Tibial nerve (tissue), 4 donors: ENCODE data around the gene MOV10L1. TPM values are rescaled to one million over a fixed set of nuclear protein-coding genes. Genes with fewer than 3 reads are reported as not detected.

Experiments
- DNase-seq, 2 donors: peaks; one replicate each; pipeline ENCODE4 v3.0.0-alpha.2; 2019; ENCODE audit warnings: low spot score in 2 of 2
- H3K27ac ChIP-seq, 4 donors: fragments of 200-600 bp; sonication (generic) in 3 of 4; one replicate each; pipeline ENCODE4 v1.5.1; 2017 to 2019; ENCODE audit warnings: mild to moderate bottlenecking in 1 of 4
- H3K27me3 ChIP-seq, 2 donors: fragments of 200-600 bp; sonication (generic) in 1 of 2; one replicate each; pipeline versions ENCODE4 v1.5.1 to v1.6.0; 2017 to 2019
- H3K36me3 ChIP-seq, 3 donors: fragments of 200-600 bp; sonication (generic); one replicate each; pipeline ENCODE4 v1.5.1; 2018 to 2019
- H3K4me1 ChIP-seq, 4 donors: fragments of 200-600 bp; sonication (generic) in 3 of 4; one replicate each; pipeline ENCODE4 v1.5.1; 2017 to 2019
- H3K4me3 ChIP-seq, 4 donors: fragments of 200-600 bp; sonication (generic) in 3 of 4; one replicate each; pipeline ENCODE4 v1.5.1; 2017 to 2019; ENCODE audit warnings: mild to moderate bottlenecking in 1 of 4, moderate library complexity in 1 of 4
- H3K9me3 ChIP-seq, 4 donors: fragments of 200-600 bp; sonication (generic) in 3 of 4; one replicate each; pipeline ENCODE4 v1.5.1; 2017 to 2019
- EP300 ChIP-seq, 2 donors: sonication (generic); formaldehyde crosslinking; IDR thresholded peaks; one replicate each; pipeline ENCODE4 v1.6.1; 2017; ENCODE audit warnings: antibody characterized with exemption in 2 of 2, mild to moderate bottlenecking in 1 of 2
- POLR2A ChIP-seq, 2 donors: fragments of 450-650 bp; IDR thresholded peaks; one replicate each; pipeline ENCODE4 v1.6.1; 2017; ENCODE audit warnings: antibody characterized with exemption in 2 of 2, mild to moderate bottlenecking in 2 of 2, moderate library complexity in 2 of 2
- WGBS, 2 donors: methylation state at CpG; one replicate each; pipeline ENCODE4 v1.1.5; 2018; 5-methylcytosine and 5-hydroxymethylcytosine counted together
- total RNA-seq, 4 donors: library from RNA; depleted of rRNA; stranded (reverse); fragments of >200 nt; gene quantifications; one replicate each; pipeline ENCODE4 v1.1.0, GENCODE V29; 2016
- TF ChIP-seq, protein P1 (sequence below), 5 experiments: fragments of 200-600 bp in 3 of 5; fragments of 450-650 bp in 2 of 5; sonication (generic) in 3 of 5; IDR thresholded peaks; one replicate each; pipeline ENCODE4 v1.5.1; 2016 to 2019; ENCODE audit warnings: antibody characterized with exemption in 5 of 5, mild to moderate bottlenecking in 3 of 5, moderate library complexity in 2 of 5

The MOV10L1 gene
- total RNA-seq, 4 donors from 2014 or later, result 1.0 to 3.7 (median 2.6) TPM

GRCh38 chr22:50199829-50200460 is 110.1 kb downstream of the MOV10L1 start:
- TF ChIP-seq EP300 (IDR thresholded peaks at IDR 0.05) (no peak), POLR2A (IDR thresholded peaks at IDR 0.05) (no peak)
- TF ChIP-seq, protein P1, sequence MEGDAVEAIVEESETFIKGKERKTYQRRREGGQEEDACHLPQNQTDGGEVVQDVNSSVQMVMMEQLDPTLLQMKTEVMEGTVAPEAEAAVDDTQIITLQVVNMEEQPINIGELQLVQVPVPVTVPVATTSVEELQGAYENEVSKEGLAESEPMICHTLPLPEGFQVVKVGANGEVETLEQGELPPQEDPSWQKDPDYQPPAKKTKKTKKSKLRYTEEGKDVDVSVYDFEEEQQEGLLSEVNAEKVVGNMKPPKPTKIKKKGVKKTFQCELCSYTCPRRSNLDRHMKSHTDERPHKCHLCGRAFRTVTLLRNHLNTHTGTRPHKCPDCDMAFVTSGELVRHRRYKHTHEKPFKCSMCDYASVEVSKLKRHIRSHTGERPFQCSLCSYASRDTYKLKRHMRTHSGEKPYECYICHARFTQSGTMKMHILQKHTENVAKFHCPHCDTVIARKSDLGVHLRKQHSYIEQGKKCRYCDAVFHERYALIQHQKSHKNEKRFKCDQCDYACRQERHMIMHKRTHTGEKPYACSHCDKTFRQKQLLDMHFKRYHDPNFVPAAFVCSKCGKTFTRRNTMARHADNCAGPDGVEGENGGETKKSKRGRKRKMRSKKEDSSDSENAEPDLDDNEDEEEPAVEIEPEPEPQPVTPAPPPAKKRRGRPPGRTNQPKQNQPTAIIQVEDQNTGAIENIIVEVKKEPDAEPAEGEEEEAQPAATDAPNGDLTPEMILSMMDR (IDR thresholded peaks at IDR 0.05), result no peak
- Histone ChIP-seq H3K36me3 (peaks cover 0 to 51% (median 0%) of the 10 kb centered on the region in 3 donors), H3K9me3 (no peaks in the 10 kb centered on the region), H3K4me3 (peak overlapping the region; percentile 57 to 80 (median 70)), H3K27me3 (no peaks in the 10 kb centered on the region), H3K27ac (peak overlapping the region; percentile 69 to 92 (median 84)), H3K4me1 (peaks cover 0 to 34% (median 19%) of the 10 kb centered on the region in 4 donors)
- no peak for DNase-seq
- WGBS, 2 donors, result 9 to 19% methylated on average over 14 to 29 of the region's 34 CpGs

DNA sequence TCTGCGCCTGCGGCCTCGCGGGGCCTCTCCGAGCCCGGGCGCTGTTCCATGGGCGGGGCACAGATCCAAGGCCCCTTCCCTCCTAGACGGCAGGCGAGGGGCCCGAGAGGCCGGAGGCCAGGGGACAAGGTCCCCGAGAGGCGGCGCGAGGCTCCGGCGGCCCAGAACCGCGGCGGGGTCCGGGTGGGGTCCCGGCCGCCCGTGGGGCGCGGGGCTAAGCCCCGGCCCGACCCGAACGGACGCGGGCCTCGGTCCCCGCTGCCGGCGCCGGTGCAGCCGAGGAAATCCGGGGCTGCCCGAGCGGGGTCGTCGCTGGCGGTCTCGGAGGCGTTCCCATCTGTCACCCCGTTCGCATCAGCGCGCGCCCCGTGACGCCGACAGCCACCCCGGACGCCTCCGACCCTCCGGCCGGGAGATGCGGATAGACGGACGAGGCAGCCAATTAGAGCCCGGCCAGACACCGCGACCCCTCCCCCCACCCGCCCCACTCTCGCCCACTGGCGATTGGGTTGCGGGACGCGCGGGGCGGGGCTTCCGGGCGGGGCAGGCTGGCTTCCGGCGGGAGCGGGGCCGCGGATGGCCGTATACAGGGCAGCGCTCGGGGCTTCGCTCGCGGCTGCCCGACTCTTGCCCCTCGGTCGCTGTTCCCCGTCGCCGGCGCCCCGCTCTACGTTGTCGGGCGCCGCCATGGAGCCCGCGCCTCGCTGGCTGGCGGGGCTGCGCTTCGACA is 110.8 kb downstream of the MOV10L1 start, which contains the start of gene SELENOO:
SELENOO (plus strand) TSS at position 551 of the 730 bp plus-strand sequence; CDS start at position 577, 26 bp downstream.
- Histone ChIP-seq H3K4me3 (peak within 1 kb of the TSS; percentile 62 to 80 (median 70)), H3K9me3 (no peaks in the 10 kb centered on the region), H3K27me3 (no peaks in the 10 kb centered on the region), H3K4me1 (peaks cover 0 to 41% (median 19%) of the 10 kb centered on the region in 4 donors), H3K27ac (peak within 1 kb of the TSS; percentile 69 to 92 (median 84)), H3K36me3 (peaks cover 0 to 48% (median 0%) of the 10 kb centered on the region in 3 donors)
- whole genome bisulfite sequencing, 2 donors, result 0 to 1% methylated on average over 23 to 55 of the region's 105 CpGs
- peak; percentile 82 to 83 for DNase-seq
- TF ChIP-seq, protein P1 (IDR thresholded peaks at IDR 0.05), result no peak
- peak; percentile 49 to 85 for TF ChIP-seq EP300 (IDR thresholded peaks at IDR 0.05)
- peak; percentile 56 to 90 for TF ChIP-seq POLR2A (IDR thresholded peaks at IDR 0.05)

GRCh38 chr22:50201191-50202129 is 111.7 kb downstream of the MOV10L1 start:
- H3K27ac ChIP-seq, result peak overlapping the region in 3 of 4 donors; percentile 55 to 92 (median 90)
- peak overlapping the region; percentile 62 to 80 (median 70) for H3K4me3 ChIP-seq
- H3K27me3 ChIP-seq, result no peaks in the 10 kb centered on the region
- TF ChIP-seq EP300 (IDR thresholded peaks at IDR 0.05) (no peak), POLR2A (IDR thresholded peaks at IDR 0.05) (no peak)
- TF ChIP-seq, protein P1 (IDR thresholded peaks at IDR 0.05), result no peak
- H3K4me1 ChIP-seq, result peaks cover 0 to 49% (median 19%) of the 10 kb centered on the region in 4 donors
- 4 to 8% methylated on average over 24 to 31 of the region's 115 CpGs for WGBS, 2 donors
- DNase-seq, result no peak
- no peaks in the 10 kb centered on the region for H3K9me3 ChIP-seq
- peaks cover 0 to 48% (median 0%) of the 10 kb centered on the region in 3 donors for H3K36me3 ChIP-seq

DNA sequence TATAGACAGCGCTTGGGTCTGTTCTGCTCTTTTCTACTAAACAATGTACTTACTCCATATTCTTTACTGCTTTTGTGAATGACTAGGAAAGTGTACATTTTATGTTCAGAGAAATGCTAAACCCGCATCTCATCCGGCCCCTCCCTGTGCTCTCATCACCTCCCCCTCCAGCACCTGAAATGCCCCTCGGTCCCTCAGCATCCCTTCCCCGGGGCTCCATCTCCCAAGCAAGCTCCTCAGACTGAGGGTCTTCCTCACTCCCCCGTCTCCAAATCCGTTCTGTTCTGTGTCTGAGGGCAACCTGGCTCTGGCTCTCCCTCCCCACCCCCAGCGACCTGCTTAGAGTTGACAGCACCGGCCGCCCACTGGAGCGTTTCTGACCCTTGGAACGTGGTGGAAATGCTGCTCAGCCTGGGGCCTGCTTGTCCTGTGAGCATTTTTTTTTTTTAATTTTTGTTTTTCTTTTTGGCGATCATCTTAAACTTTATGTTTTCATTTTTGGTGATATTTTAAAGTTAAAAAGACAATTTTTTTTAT is 112.4 kb downstream of the MOV10L1 start:
- Histone ChIP-seq H3K9me3 (no peaks in the 10 kb centered on the region), H3K4me1 (peaks cover 0 to 56% (median 19%) of the 10 kb centered on the region in 4 donors), H3K27me3 (no peaks in the 10 kb centered on the region), H3K27ac (peak overlapping the region in 1 of 4 donors; percentile 90), H3K36me3 (peaks cover 0 to 50% (median 0%) of the 10 kb centered on the region in 3 donors), H3K4me3 (peak overlapping the region; percentile 62 to 80 (median 70))
- no peak for DNase-seq
- no peak for TF ChIP-seq EP300 (IDR thresholded peaks at IDR 0.05)
- TF ChIP-seq, protein P1 (IDR thresholded peaks at IDR 0.05), result no peak
- WGBS, 2 donors, result 60 to 61% methylated on average over 13 of the region's 13 CpGs
